Stimulated activated CD8-positive, alpha-beta memory T cell treated with anti-CD3 and anti-CD28 coated beads, Interleukin-15, amount 100 ng/mL, for 48 hours (primary cell): ENCODE measurements around the gene UBB.

Experiments
- DNase-seq, 2 donors: peaks; one replicate each; pipeline ENCODE4 v3.0.0-alpha.2; 2020; ENCODE audit warnings: low read depth in 2 of 2

UBB gene

GRCh38 chr17:16417896-16418684, 37.2 kb downstream of the UBB start:
- DNase-seq: no peak

- DNase-seq: no peak
Measured at GRCh38 chr17:16418685-16419068, 37.8 kb downstream of the UBB start.

- peak; percentile 60 to 68 for DNase-seq
Measured at GRCh38 chr17:16419074-16419928, 38.4 kb downstream of the UBB start.

- peak in 1 of 2 donors; percentile 60 for DNase-seq
Measured at GRCh38 chr17:16419929-16420271, 39.0 kb downstream of the UBB start.

GRCh38 chr17:16422416-16422815, 41.5 kb downstream of the UBB start:
- no peak for DNase-seq

GRCh38 chr17:16423226-16423872, 42.5 kb downstream of the UBB start:
- DNase-seq: no peak

- DNase-seq: no peak
Measured at GRCh38 chr17:16425202-16425601, 44.3 kb downstream of the UBB start.

- DNase-seq: no peak
Measured at GRCh38 chr17:16425698-16426659, 45.1 kb downstream of the UBB start.

- DNase-seq: no peak
Measured at GRCh38 chr17:16427020-16427419, 46.1 kb downstream of the UBB start.

- peak in 1 of 2 donors; percentile 57 for DNase-seq
Measured at GRCh38 chr17:16428098-16428882, 47.4 kb downstream of the UBB start.

GRCh38 chr17:16429083-16429482, 48.2 kb downstream of the UBB start:
- no peak for DNase-seq

- no peak for DNase-seq
Measured at GRCh38 chr17:16430650-16431049, 49.8 kb downstream of the UBB start.

GRCh38 chr17:16432017-16432416, 51.1 kb downstream of the UBB start:
- no peak for DNase-seq
